ENCODE measurements around the gene EMD.
A peak's percentile ranks its signal among the peaks of the same experiment; 100 is the strongest.
"Not testable (repeated sequence)": the region's sequence is repeated elsewhere in the genome, so short reads cannot be mapped to it uniquely, and the experiment has no call there.

Gene EMD

DNA sequence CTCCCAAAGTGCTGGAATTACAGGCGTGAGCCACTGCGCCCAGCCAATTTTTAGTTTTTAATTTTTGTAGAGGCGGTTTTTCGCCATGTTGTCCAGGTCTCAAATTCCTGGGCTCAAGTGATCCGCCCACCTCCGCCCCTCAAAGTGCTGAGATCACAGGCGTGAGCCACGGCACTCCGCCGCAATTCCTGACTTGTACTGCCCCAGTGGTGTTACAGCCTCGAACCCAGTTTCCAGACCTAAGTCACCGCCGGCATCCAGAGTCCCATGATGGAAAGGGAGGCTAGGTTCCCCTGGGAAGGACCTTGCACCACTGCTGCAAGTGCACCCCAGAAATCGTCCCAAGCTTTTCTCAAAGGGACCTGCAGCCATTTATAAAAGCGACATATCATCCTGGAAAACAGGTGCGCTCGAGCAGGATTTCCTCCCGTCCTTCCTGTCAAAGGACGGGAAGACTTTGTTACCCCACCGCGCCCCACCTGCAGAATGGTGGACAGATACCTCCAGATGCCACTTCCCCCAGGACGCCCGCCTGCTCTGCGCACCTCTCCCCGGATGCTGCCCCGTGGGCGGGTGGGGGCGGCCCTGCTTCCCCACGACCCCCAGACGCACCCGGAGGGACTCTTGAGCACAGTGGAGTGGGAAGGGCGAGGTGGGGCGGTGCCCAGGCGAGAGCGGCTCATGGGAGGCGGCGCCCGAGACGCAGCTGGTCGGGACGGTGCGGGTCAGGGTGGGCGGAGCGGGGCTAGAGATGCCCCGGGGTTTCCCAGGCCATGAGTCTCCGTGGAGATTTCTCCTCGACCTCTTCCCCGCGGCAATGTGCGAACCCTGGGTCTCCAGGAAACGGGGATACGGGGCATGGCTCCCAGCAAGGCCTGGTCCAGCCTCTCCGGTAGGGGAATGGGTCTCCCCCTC is 18.1 kb downstream of the EMD start:
- peak overlapping the region; percentile 99 for H3K27ac Mint-ChIP-seq
- peak in 1 of 2 donors; percentile 68 for DNase-seq
- peak overlapping the region; percentile 97 to 99 for H3K4me3 Mint-ChIP-seq
- H3K4me1 Mint-ChIP-seq, result peaks cover 31% of the 10 kb centered on the region
- H3K9me3 Mint-ChIP-seq, result no peaks in the 10 kb centered on the region
- ATAC-seq, result peak; percentile 65
- no peaks in the 10 kb centered on the region for H3K27me3 Mint-ChIP-seq

GRCh38 chrX:154397888-154398667 is 19.0 kb downstream of the EMD start, which contains the start of gene RPL10:
Gene RPL10, plus strand, starts transcription at chrX:154398377. Its CDS starts 143 bp downstream, at chrX:154398520.
- peak within 1 kb of the TSS; percentile 97 to 99 for H3K4me3 Mint-ChIP-seq
- H3K4me1 Mint-ChIP-seq, result peaks cover 31% of the 10 kb centered on the region
- no peaks in the 10 kb centered on the region for H3K9me3 Mint-ChIP-seq
- ATAC-seq (peak; percentile 88), DNase-seq (peak; percentile 88 to 96)
- H3K27me3 Mint-ChIP-seq, result no peaks in the 10 kb centered on the region
- peak within 1 kb of the TSS; percentile 99 for H3K27ac Mint-ChIP-seq

DNA sequence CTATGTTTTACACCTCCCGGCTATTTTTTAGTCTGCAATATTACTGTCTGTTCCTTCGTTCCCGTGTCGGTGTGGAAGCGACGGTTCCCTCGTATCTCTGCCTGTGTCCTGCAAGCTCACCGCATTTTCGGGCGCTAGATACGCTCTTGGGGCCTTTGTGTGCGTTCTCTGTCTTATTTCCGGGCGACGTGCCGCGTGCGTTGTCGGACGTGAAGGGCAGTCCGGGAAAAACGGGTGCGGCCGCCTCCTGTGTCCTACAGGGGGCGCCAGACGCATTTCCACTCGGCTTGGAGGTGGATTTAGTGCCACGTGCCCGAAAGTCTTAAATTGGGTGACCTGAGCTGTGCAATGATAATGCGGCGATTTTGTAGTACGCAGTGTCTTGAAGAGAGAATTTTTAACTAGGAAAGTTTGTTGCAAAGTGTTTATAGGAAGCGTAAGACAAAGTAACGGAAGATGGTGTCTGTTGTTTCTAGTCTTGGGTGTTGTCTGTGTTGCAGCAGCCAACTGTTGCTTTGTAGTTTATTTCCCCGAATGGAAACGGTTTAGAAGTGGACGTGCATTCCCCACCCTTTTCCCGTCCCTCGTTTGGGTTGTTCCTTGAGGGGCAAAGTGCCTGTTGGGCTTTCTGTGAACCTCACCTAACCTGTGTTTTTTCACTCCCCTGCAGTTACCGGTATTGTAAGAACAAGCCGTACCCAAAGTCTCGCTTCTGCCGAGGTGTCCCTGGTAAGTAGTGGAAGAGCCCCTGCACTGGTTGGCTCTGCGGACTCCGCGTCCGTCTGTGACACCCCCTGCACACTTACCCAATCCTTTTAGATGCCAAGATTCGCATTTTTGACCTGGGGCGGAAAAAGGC is 19.8 kb downstream of the EMD start:
- peak; percentile 47 for ATAC-seq
- Mint-ChIP-seq H3K9me3 (no peaks in the 10 kb centered on the region), H3K27me3 (no peaks in the 10 kb centered on the region), H3K27ac (peak overlapping the region; percentile 99), H3K4me1 (peaks cover 31% of the 10 kb centered on the region), H3K4me3 (peak overlapping the region; percentile 97 to 99)
- DNase-seq, result peak; percentile 71 to 86

DNA sequence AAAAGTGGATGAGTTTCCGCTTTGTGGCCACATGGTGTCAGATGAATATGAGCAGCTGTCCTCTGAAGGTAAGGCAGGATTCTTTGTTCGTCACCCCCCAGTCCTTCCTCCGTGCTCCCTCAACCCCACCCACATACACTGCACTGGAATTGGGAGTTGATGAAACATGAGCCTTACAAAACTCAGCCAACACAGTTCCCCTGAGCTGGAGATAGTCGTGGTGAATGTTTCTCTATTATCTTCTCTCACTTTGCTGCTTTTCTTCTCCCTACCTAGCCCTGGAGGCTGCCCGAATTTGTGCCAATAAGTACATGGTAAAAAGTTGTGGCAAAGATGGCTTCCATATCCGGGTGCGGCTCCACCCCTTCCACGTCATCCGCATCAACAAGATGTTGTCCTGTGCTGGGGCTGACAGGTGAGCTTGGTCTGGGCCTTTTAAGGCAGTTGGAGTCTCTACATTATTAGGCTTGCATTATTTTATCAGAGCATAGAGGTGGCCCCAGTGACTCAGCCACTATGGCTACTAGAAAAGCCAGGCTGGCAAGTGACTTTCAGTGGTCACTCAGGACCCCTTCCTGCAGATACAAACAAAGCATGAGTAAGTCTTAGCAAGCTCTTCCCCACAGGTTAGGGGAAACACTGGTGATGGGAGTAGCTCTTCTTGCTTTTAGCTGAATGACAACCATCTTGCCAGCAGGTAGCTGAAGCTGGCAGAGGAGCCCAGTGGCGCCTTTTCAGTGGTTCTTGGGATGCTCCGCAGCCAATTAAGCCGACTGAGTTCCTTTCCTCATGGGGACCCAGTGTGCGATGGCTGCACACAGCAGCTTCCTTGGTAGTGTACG is 20.7 kb downstream of the EMD start:
- ATAC-seq (no peak), DNase-seq (peak in 1 of 2 donors; percentile 36)
- H3K27ac Mint-ChIP-seq, result peak overlapping the region; percentile 99
- peak overlapping the region; percentile 97 to 99 for H3K4me3 Mint-ChIP-seq
- H3K9me3 Mint-ChIP-seq, result no peaks in the 10 kb centered on the region
- H3K4me1 Mint-ChIP-seq, result peaks cover 31% of the 10 kb centered on the region
- no peaks in the 10 kb centered on the region for H3K27me3 Mint-ChIP-seq

- ATAC-seq, H3K9me3 Mint-ChIP-seq, DNase-seq, H3K27me3 Mint-ChIP-seq: not testable (repeated sequence)
- Mint-ChIP-seq H3K4me3 (peak overlapping the region; percentile 97 to 99), H3K27ac (peak overlapping the region in 1 of 2 donors; percentile 99), H3K4me1 (peaks cover 31% of the 10 kb centered on the region)
Observed at GRCh38 chrX:154400369-154400817, 21.3 kb downstream of the EMD start.

DNA sequence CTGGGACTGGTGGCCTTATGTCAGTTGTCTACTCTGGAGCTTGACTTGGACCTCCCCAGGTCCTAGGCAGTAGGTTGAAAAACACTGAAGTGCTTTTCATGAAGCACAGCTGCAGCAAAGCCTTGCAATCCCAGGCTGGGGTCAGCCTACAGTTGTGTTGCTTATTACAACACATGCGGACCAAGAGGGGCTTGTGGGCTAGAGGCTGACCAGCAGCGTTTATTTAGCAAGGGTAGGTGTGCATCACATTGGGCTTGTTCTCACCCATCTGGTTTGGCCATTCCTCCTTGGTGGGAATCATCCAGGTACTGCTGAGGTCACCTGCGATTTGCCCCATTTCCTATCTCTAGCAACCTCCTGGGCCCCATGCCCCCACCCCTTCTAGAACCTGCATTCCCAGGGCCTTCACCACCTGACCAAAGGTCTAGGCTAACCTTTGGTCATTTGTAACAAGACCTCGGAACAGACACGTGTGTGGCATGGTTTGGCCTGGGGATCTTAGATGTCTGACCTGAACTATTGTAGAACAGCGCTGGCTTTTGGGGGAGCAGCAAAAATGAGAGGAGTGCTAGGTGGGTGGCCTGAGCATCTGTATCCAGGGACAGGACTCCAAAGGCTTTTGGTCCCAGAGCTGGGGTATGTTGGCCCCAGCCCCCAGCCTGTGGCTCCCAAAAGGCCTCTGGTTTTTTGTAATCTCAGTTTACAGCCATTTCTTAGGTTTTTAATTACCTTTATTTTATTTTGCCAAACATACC is 22.1 kb downstream of the EMD start:
- H3K9me3 Mint-ChIP-seq, result no peaks in the 10 kb centered on the region
- H3K27me3 Mint-ChIP-seq, result no peaks in the 10 kb centered on the region
- H3K4me3 Mint-ChIP-seq, result peak overlapping the region in 1 of 2 donors; percentile 99
- peak overlapping the region in 1 of 2 donors; percentile 95 for H3K27ac Mint-ChIP-seq
- peaks cover 31% of the 10 kb centered on the region for H3K4me1 Mint-ChIP-seq
- no peak for DNase-seq
- no peak for ATAC-seq

DNA sequence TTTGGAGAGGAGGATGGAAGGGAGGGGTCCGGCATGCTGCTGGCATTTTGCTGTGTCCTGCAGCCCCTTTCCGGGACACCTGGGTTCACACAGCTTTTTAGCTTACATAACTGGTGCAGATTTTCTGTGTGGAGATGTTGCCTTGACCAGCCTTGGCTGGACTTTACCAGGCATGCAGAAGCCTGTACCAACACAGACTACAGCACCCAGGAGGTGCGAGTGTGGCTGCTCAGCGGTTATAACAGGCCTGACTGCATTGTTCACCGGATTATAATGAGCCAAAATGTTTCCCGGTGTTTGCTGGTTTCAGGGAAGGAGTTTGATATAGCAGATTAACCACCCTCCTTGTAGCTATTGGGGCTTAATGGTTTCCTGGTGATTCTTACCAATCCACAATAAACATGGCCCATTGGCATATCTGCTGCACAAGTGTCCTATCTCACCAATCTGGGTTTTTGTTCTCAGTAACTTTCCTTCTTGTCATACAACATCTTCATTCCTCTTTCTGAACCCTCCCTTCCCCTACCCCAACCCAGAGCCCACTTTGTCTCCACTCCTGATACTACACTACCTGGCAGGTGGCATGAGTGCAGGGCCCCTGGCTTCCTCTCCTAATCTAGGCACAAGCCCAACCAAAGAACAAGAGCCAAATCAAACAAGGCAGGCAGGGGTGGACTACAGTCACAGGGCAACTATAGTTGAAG is 23.0 kb downstream of the EMD start:
- Mint-ChIP-seq H3K4me1 (peaks cover 31% of the 10 kb centered on the region), H3K4me3 (no peak overlapping the region), H3K27ac (peak overlapping the region in 1 of 2 donors; percentile 63), H3K27me3 (no peaks in the 10 kb centered on the region), H3K9me3 (no peaks in the 10 kb centered on the region)
- ATAC-seq (no peak), DNase-seq (no peak)

- no peak overlapping the region for H3K4me3 Mint-ChIP-seq
- no peaks in the 10 kb centered on the region for H3K27me3 Mint-ChIP-seq
- no peak overlapping the region for H3K27ac Mint-ChIP-seq
- DNase-seq, result no peak
- ATAC-seq, result no peak
- H3K4me1 Mint-ChIP-seq, result peaks cover 31% of the 10 kb centered on the region
- no peaks in the 10 kb centered on the region for H3K9me3 Mint-ChIP-seq
Observed at GRCh38 chrX:154402622-154403127, 23.6 kb downstream of the EMD start.

DNA sequence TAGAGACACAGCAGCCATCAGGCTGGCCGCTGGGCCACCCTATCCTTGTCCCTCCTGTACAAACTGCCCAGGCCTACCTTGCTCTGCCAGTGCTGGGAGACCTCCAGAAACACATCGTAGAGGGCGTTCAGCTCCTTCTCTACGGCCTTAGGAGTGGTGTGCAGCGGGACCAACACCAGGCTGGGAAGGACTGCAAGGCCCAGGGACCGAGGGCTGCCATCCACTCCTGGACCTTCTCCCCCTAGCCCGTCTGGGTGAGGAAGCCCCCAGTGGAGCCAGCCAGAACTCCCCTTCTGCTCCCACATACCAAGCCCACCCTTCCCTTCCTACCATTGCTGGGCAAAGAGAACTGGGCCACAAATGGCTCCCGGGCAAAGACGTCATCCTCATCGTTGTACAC is 24.1 kb downstream of the EMD start:
- Mint-ChIP-seq H3K27me3 (no peaks in the 10 kb centered on the region), H3K4me3 (no peak overlapping the region), H3K4me1 (peaks cover 29% of the 10 kb centered on the region), H3K27ac (no peak overlapping the region), H3K9me3 (no peaks in the 10 kb centered on the region)
- DNase-seq (no peak), ATAC-seq (no peak)

- Mint-ChIP-seq H3K27me3 (no peaks in the 10 kb centered on the region), H3K4me1 (peaks cover 29% of the 10 kb centered on the region), H3K4me3 (no peak overlapping the region), H3K9me3 (no peaks in the 10 kb centered on the region), H3K27ac (no peak overlapping the region)
- DNase-seq (no peak), ATAC-seq (no peak)
Observed at GRCh38 chrX:154403858-154404257, 24.8 kb downstream of the EMD start.

GRCh38 chrX:154404625-154405192 is 25.6 kb downstream of the EMD start:
- peaks cover 29% of the 10 kb centered on the region for H3K4me1 Mint-ChIP-seq
- ATAC-seq (no peak), DNase-seq (no peak)
- no peaks in the 10 kb centered on the region for H3K27me3 Mint-ChIP-seq
- no peak overlapping the region for H3K27ac Mint-ChIP-seq
- no peaks in the 10 kb centered on the region for H3K9me3 Mint-ChIP-seq
- H3K4me3 Mint-ChIP-seq, result no peak overlapping the region

DNA sequence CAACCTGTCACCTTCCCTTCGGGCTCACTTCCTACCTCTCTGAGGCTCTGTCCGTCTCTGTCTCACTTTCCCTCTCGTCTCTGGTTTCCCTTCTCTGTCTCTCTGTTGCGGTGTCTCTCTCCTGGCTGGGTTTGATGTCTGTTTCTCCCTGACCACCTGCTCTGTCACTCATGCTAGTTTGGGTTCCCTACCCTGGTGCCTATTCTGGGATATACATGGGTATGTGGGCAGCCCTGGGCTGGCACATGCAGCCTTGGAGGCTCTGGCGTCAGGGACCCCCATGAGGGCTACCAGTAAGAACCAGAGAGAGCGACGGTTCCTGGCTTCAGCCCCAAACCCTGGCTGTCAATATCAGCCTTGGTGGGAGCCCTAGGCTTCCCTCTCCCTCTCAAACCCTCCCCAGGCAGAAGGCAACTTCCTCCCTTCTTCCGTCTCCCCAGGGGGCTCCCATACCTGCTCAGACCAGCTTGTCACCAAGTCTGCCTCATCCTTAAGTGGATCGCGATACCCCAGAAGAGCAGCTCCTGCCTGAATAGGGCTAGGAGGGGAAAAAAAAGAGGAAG is 29.6 kb downstream of the EMD start:
- Mint-ChIP-seq H3K9me3 (no peaks in the 10 kb centered on the region), H3K27ac (peak overlapping the region in 1 of 2 donors; percentile 92), H3K4me1 (peaks cover 27% of the 10 kb centered on the region), H3K4me3 (peak overlapping the region; percentile 77 to 81), H3K27me3 (no peaks in the 10 kb centered on the region)
- ATAC-seq (no peak), DNase-seq (no peak)

Data from stimulated activated naive CD8-positive, alpha-beta T cell treated with anti-CD3 and anti-CD28 coated beads, Interleukin-15, amount 100 ng/mL, for 72 hours (primary cell).